K562 (cell line): ENCODE measurements around the gene MFSD8. TPM values are rescaled to one million over a fixed set of nuclear protein-coding genes. Genes with fewer than 3 reads are reported as not detected.

Experiments used
- ARNT ChIP-seq, 2 experiments: fragments of 450-650 bp; IDR thresholded peaks; 2 replicates each; pipeline ENCODE4 v1.6.1; 2016; ENCODE audit warnings: mild to moderate bottlenecking in 1 of 2
- ATF7 ChIP-seq: fragments of 450-650 bp; IDR thresholded peaks from 2 replicates; pipeline ENCODE4 v1.7.1; 2014; ENCODE audit warnings: mild to moderate bottlenecking, moderate library complexity
- BCL6 ChIP-seq: fragments of 250-450 bp; sonication (Bioruptor Pico); IDR thresholded peaks from 2 replicates; pipeline ENCODE4 v1.4.0; 2020
- BRF1 ChIP-seq: IDR thresholded peaks from 3 replicates; pipeline ENCODE4 v1.6.1; 2011; ENCODE audit warnings: borderline replicate concordance, mild to moderate bottlenecking; ENCODE audit not compliant: insufficient read length; ENCODE audit errors: extremely low read depth
- ETV5 ChIP-seq: sonication (generic); formaldehyde crosslinking; IDR thresholded peaks from 2 replicates; pipeline ENCODE4 v1.4.0; 2020; ENCODE audit warnings: low read depth, mild to moderate bottlenecking, missing genetic modification reagents
- FOXA3 ChIP-seq, 2 experiments: fragments of 450-650 bp in 1 of 2; sonication (generic) in 1 of 2; formaldehyde crosslinking; IDR thresholded peaks in 1 of 2; conservative IDR thresholded peaks in 1 of 2; 2 replicates each; pipeline versions ENCODE4 v1.4.0 to v1.8.0; 2020 to 2022; ENCODE audit warnings: mild to moderate bottlenecking in 2 of 2, missing genetic modification reagents in 1 of 2
- MXI1 ChIP-seq: IDR thresholded peaks from 2 replicates; pipeline ENCODE4 v1.6.1; 2011; ENCODE audit warnings: low read depth, mild to moderate bottlenecking, improper control_type of control experiment, low read length
- NRF1 ChIP-seq, 2 experiments: fragments of 450-650 bp; IDR thresholded peaks in 1 of 2; conservative IDR thresholded peaks in 1 of 2; 2 replicates each; pipeline ENCODE4 v1.6.1; 2014; ENCODE audit warnings: mild to moderate bottlenecking in 2 of 2
- PTTG1 ChIP-seq: fragments of 450-650 bp; IDR thresholded peaks from 2 replicates; pipeline ENCODE4 v1.6.1; 2016; ENCODE audit warnings: low read depth, mild to moderate bottlenecking, missing genetic modification characterization, missing compliant biosample characterization
- RAD21 ChIP-seq, 2 experiments: fragments of 250-450 bp in 1 of 2; fragments of 450-650 bp in 1 of 2; sonication (Bioruptor Pico) in 1 of 2; formaldehyde crosslinking in 1 of 2; IDR thresholded peaks in 1 of 2; conservative IDR thresholded peaks in 1 of 2; 2 replicates each; pipeline versions ENCODE4 v1.4.0 to v1.8.0; 2020 to 2022; ENCODE audit warnings: mild to moderate bottlenecking in 2 of 2, moderate library complexity in 1 of 2
- RFX7 ChIP-seq: fragments of 250-450 bp; sonication (Bioruptor Pico); IDR thresholded peaks from 2 replicates; pipeline ENCODE4 v1.5.1; 2021; ENCODE audit warnings: mild to moderate bottlenecking
- polyA plus RNA-seq, 8 experiments: library from polyadenylated mRNA; depleted of rRNA in 4 of 8; stranded (reverse) in 5 of 8; unstranded in 3 of 8; fragments of >200 nt; fragmentation: Nextera tagmentation in 2 of 8; fragmentation: Illumina TruSeq in 1 of 8; extraction: Ambion mirVana in 2 of 8; extraction: Trizol in 1 of 8; gene quantifications; 2 replicates each; pipeline versions ENCODE4 v1.2.1 to v1.2.3, GENCODE V29; 2011 to 2014; ENCODE audit warnings: inconsistent platforms in 1 of 8, missing spikeins in 1 of 8
- total RNA-seq, 7 experiments: library from RNA; depleted of rRNA in 6 of 7; stranded (reverse); fragments of >200 nt in 6 of 7; fragmentation: Illumina TruSeq in 2 of 7; extraction: Trizol in 2 of 7; gene quantifications; 2 replicates each; pipeline versions ENCODE4 v1.2.1 to v1.2.3, GENCODE V29; 2011 to 2021; ENCODE audit warnings: low replicate concordance in 1 of 7
- TF ChIP-seq, protein P1 (sequence below), 2 experiments: fragments of 450-650 bp in 1 of 2; IDR thresholded peaks; 2 replicates each; pipeline ENCODE4 v1.6.1; 2011 to 2017; ENCODE audit warnings: low read depth in 2 of 2, antibody characterized with exemption in 1 of 2, borderline replicate concordance in 1 of 2, low read length in 1 of 2, mild to moderate bottlenecking in 1 of 2, mixed read lengths in 1 of 2; ENCODE audit not compliant: control insufficient read depth in 1 of 2
- TF ChIP-seq, protein P2 (sequence below): fragments of 250-450 bp; sonication (Bioruptor Pico); IDR thresholded peaks from 2 replicates; pipeline ENCODE4 v1.5.0; 2021; ENCODE audit warnings: mild to moderate bottlenecking, moderate library complexity
- TF ChIP-seq, protein P3 (sequence below): fragments of 250-450 bp; sonication (Bioruptor Pico); IDR thresholded peaks from 2 replicates; pipeline ENCODE4 v1.8.0; 2022; ENCODE audit warnings: moderate library complexity, mild to moderate bottlenecking, inconsistent platforms
- TF ChIP-seq, protein P4 (sequence below): sonication (generic); formaldehyde crosslinking; IDR thresholded peaks from 2 replicates; pipeline ENCODE4 v1.8.1; 2023; ENCODE audit warnings: mild to moderate bottlenecking, missing genetic modification reagents

The MFSD8 gene
- total and polyA plus RNA-seq, 9 of the 15 experiments (the other 6 are each of a cell fraction or from before 2014, with no cell fraction given) = 7.0 to 27.2 (median 18.7) TPM

DNA sequence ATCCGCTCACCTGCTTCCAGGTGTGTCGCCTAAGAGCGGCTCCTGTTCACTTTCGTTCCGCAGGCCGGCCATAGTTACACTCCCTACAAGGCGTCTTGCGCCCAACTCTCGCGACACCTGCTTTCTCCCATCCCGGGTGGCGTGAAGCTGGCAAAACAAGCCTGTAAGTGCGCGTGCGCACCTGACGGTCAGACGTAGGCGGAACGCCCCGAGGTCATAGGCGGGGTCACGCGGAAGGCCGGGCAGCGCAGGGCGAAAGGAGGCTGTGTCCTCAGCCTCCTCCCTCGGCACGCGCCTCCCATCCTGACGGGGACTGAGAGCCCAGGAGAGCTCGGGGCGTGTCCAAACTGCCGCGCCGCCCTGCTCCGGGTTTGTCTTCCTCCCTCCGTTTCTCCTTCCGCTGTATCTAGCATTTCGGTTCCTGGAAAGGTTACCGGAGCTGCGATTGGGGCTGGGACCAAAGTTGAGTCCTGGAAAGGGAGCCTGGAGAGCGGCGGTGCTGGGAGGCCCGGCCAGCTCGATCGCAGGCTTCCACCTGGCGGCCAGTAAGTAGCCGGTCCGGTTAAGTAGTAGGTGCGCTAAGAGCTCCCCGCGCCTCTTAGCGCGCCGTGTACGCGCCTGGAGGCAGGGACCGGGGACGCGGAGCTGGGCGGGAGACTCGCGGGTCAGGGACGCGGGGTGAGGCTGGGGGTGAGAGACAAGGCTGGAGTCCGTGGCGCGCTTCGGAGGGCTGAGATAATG lies at the start of gene MFSD8, which contains the start of gene ABHD18 (continued):
- TF ChIP-seq, protein P1, sequence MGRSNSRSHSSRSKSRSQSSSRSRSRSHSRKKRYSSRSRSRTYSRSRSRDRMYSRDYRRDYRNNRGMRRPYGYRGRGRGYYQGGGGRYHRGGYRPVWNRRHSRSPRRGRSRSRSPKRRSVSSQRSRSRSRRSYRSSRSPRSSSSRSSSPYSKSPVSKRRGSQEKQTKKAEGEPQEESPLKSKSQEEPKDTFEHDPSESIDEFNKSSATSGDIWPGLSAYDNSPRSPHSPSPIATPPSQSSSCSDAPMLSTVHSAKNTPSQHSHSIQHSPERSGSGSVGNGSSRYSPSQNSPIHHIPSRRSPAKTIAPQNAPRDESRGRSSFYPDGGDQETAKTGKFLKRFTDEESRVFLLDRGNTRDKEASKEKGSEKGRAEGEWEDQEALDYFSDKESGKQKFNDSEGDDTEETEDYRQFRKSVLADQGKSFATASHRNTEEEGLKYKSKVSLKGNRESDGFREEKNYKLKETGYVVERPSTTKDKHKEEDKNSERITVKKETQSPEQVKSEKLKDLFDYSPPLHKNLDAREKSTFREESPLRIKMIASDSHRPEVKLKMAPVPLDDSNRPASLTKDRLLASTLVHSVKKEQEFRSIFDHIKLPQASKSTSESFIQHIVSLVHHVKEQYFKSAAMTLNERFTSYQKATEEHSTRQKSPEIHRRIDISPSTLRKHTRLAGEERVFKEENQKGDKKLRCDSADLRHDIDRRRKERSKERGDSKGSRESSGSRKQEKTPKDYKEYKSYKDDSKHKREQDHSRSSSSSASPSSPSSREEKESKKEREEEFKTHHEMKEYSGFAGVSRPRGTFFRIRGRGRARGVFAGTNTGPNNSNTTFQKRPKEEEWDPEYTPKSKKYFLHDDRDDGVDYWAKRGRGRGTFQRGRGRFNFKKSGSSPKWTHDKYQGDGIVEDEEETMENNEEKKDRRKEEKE (IDR thresholded peaks at IDR 0.05; ENCODE audit: borderline replicate concordance in 1 of 2, control insufficient read depth in 1 of 2, low read depth in 2 of 2, low read length in 1 of 2) = 0 out of 4 replicates have a peak, but pooled peaks of 1 of the 2 experiments have one; percentile 65
- peak; percentile 70; the same call in 1 of the 2 replicates for TF ChIP-seq MXI1
- no peak for TF ChIP-seq BRF1
- TF ChIP-seq ATF7 = peak; percentile 82
- no peak for TF ChIP-seq BCL6 (CRISPR knock-in tag)
- no peak for TF ChIP-seq RFX7 (CRISPR knock-in tag)
- no peak for TF ChIP-seq PTTG1
- TF ChIP-seq ETV5 (CRISPR knock-in tag) = peak; percentile 83
- peak; percentile 35 to 53 for TF ChIP-seq RAD21 (CRISPR knock-in tag; conservative IDR thresholded peaks at IDR 0.05 in 1 of 2, IDR thresholded peaks at IDR 0.05 in 1 of 2)
- peak in 1 of 2 experiments; percentile 63; a peak in 1 of 4 replicates for TF ChIP-seq FOXA3 (CRISPR knock-in tag; conservative IDR thresholded peaks at IDR 0.05 in 1 of 2, IDR thresholded peaks at IDR 0.05 in 1 of 2)
- TF ChIP-seq, protein P2, sequence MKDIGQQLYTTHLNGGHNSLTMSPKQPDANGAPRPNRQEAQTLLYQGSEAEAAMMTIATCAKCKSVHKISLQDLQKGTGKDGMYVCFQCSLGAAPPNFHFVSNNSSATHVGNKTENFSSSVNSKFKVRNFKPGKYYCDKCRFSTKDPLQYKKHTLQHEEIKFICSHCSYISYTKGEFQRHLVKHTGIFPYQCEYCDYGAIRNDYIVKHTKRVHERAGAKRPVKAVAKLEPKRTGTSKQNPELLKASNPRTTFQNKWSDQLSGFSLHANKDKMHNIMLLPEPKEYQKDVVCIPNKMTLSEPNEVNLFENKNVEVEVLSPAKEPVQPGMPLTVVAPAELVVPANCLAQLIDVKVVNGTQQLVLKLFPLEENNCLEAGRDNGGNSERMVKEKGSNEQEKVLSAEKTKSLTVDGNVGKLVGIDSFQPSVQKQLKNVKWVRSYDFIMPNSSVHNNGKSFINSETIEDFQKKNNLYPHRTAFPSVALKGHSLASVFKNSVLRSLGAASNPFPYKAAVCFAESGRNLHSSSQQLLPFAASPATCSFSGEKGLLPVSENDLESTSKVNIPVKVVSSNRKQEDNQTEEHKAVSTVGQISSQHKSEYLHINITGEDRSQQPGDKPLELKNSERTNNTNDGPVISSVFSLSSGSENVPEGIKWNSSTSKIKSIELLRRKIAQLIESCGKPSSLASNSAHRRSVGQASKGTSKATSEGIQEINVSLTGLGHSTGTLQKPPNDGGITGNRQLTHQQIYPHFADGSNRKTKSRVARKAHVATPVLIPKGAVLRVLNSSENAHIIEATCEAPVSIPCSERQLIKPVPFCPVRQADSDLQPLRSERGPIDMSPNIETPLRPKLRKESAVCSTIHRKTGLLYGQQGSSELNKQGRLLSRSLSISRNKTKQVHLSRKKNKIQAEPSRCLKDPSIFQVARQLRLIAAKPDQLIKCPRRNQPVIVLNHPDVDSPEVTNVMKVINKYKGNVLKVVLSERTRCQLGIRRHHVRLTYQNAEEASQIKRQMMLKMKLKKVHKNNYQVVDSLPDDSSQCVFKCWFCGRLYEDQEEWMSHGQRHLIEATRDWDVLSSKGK (CRISPR knock-in tag) = no peak
- TF ChIP-seq ARNT (IDR thresholded peaks at IDR 0.05) = no peak
- TF ChIP-seq, protein P3, sequence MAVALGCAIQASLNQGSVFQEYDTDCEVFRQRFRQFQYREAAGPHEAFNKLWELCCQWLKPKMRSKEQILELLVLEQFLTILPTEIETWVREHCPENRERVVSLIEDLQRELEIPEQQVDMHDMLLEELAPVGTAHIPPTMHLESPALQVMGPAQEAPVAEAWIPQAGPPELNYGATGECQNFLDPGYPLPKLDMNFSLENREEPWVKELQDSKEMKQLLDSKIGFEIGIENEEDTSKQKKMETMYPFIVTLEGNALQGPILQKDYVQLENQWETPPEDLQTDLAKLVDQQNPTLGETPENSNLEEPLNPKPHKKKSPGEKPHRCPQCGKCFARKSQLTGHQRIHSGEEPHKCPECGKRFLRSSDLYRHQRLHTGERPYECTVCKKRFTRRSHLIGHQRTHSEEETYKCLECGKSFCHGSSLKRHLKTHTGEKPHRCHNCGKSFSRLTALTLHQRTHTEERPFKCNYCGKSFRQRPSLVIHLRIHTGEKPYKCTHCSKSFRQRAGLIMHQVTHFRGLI (CRISPR knock-in tag) = no peak
- peak; percentile 95 to 97 for TF ChIP-seq NRF1 (conservative IDR thresholded peaks at IDR 0.05 in 1 of 2, IDR thresholded peaks at IDR 0.05 in 1 of 2)
- TF ChIP-seq, protein P4, sequence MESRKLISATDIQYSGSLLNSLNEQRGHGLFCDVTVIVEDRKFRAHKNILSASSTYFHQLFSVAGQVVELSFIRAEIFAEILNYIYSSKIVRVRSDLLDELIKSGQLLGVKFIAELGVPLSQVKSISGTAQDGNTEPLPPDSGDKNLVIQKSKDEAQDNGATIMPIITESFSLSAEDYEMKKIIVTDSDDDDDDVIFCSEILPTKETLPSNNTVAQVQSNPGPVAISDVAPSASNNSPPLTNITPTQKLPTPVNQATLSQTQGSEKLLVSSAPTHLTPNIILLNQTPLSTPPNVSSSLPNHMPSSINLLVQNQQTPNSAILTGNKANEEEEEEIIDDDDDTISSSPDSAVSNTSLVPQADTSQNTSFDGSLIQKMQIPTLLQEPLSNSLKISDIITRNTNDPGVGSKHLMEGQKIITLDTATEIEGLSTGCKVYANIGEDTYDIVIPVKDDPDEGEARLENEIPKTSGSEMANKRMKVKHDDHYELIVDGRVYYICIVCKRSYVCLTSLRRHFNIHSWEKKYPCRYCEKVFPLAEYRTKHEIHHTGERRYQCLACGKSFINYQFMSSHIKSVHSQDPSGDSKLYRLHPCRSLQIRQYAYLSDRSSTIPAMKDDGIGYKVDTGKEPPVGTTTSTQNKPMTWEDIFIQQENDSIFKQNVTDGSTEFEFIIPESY (CRISPR knock-in tag) = peak; percentile 56
